Ecto neural progenitor cell (in vitro differentiated cells): ENCODE data around the gene GALNT2.
A peak's percentile ranks its signal among the peaks of the same experiment; 100 is the strongest.

Experiments
- DNase-seq: peaks from one replicate; pipeline ENCODE4 v3.0.0-alpha.2; 2018; ENCODE audit warnings: low spot score

Gene GALNT2

DNA sequence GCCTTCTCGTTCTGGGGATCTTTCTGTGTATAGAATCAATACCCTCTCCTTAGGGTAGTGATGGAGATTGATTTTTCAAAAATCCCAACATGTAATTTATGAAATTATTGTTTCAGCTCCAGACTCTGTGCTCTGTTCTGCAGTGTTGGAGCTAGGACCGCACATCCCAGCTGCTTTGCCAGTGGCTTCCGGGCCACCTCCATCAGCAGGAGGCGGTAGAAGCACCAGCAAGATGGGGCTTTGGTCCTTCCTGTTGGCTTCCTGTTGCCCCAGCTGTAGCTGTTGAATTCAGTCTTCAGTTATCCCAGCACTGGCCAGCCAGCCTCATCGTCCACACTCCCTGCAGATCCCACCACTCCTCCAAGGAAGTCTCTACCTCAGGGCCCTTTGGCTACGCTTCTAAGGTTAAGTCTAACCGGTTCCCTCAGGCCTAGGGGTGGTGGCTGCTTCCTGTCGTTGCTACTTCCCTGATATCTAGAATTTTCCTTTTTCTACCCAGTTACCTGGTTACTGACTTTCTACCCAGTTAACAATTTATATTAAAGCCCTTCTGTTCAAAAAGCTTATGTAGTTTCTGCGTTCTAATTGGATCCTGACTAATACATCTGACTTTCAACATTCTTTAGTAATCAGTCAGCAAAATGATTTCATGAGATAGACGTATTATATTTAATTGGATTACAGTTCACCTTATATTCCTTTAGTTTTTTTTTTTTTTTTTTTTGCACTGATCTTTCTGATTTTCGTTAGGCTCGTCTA lies 24.6 kb downstream of the GALNT2 start:
- no peak for DNase-seq

DNA sequence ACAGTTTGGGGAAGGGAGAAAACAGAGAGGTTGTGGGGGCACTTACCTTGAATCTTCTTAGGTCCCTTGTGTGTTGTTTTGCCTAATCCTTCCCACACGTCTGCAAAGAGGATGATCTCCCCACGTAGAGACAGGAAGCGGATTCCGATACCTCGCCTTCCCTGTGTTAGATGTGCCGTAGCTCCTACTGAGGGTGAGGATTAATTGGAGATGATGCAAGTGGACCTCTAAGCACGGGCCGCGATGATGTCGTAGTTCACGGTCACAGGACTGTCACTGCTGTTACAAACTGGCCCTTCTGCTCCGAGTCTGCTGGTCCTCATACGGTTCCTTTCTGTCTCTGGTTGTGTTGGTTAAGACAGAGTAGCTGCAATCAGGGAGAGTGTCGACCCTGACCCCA lies 27.7 kb downstream of the GALNT2 start:
- no peak for DNase-seq

DNA sequence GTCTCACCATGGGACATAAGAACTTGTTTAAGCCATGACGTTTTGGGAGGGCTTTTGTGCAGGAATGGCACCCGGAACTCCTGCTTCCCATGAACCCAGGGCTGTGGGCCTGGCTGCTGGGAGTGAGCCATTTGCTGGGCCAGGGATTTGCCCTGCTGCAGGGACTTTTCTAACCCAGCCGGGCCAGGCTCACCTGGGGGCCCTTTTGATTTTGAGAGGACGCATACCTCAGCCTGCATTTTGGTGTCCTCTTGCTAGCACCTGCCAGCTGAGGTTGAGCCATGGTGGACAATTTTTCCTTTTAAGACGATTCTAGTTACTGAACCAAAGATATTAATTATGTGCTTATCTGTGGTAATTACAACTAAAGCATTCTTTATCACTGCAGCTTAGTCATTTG lies 28.9 kb downstream of the GALNT2 start:
- DNase-seq, result no peak

GRCh38 chr1:230097370-230097769 lies 30.3 kb downstream of the GALNT2 start:
- no peak for DNase-seq

- no peak for DNase-seq
Measured at GRCh38 chr1:230098723-230099122, 31.7 kb downstream of the GALNT2 start.

DNA sequence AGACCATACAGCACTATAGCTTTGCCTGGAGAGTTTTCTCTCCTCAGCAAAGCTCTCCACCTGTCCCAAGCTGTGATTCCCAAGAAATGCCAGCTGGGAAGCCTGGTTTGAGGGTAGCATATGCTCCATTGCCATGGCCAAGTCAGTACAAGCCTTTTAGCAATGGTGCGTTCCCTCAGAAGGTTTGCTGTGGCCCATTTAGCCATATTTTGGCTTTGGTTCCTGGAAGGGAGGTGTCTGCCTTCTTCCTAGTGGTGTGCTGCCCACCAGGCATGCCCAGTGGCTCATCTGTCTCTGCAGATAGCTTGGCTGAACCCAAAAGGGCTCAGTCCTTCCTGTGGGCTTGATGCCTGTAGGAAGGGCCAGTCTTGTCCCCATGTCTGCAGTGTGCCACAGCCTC lies 32.4 kb downstream of the GALNT2 start:
- no peak for DNase-seq

GRCh38 chr1:230100932-230101331 lies 33.9 kb downstream of the GALNT2 start:
- DNase-seq, result no peak

DNA sequence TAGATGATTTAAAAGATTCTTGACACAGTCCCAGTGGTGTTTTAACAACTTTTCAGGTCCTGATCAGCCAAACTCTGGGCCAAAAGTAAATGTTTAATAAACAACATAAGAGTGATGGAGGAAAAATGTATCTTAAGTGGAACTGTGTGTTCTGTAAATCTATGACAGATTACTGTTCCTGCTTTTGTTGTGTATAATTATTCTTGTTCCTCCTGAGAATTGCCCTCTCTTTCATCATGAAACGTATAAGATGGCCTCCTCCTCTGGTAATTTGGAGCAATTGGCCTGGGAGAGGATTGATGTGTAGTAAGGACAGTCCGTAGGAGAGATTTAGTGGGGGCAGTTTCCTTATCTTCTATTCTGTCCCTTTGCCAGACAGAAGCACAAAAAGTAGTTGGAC lies 34.5 kb downstream of the GALNT2 start:
- no peak for DNase-seq

DNA sequence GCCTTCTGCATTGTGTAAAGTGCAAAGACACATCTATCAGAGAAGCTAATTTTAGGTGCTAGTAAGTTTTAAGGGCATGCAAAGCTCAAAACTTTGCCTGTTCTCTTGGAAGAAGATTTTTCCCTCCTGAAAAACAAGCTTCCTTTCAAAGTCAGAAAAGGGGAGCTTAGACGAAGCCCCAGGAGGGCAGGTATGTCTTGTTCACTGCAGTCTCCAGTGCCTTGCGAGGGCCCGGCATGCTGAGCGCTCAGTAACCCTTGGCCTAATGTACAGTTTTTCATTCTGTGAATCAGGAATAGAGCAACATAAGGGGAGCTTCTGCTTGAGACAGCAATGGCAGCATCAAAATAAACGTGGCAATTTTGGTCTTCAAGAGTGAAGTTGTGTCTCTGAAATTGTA lies 35.0 kb downstream of the GALNT2 start:
- DNase-seq, result no peak

GRCh38 chr1:230102472-230102871 lies 35.4 kb downstream of the GALNT2 start:
- no peak for DNase-seq

DNA sequence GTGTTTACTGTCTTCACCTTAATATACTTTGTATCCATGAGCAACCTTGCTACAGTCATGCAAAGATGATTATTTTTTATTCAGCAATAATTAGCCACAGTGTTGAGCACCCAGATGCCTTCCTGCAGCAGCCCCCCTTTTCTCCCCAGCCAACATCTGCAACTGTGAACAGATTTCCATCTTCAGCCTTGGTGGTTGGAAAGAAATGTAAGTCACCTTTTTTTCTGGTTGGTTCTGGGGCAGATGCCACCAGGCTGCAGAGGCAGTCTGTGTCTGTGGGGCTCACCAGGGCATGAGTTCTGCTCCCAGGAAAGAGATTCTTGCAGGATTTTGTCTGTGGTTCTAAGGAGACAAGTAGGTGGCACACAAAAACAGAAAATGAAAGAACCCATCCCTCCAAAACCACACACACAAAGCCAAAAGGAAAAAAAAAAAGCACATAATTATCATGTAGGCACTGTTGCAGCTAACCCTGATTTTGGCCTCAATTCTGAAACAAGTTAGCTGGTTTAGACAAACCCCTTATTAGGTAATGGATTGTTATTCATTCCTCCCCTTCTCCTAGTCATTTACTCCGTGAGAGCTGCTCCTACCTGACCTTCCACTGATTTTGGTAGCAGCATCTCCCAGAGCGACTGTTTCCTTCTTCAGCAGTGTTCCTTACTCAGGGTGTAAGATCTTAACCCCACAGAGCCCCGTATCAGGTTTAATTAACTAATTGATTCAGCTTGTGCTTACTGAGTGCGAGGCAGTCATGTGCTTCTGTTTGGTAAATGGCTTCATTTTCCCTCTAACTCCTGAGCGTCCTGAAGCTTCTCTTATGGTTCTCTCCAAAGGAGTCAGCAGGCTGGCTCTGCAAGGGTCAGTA lies 36.5 kb downstream of the GALNT2 start:
- no peak for DNase-seq

GRCh38 chr1:230104395-230105244 lies 37.6 kb downstream of the GALNT2 start:
- DNase-seq, result no peak

DNA sequence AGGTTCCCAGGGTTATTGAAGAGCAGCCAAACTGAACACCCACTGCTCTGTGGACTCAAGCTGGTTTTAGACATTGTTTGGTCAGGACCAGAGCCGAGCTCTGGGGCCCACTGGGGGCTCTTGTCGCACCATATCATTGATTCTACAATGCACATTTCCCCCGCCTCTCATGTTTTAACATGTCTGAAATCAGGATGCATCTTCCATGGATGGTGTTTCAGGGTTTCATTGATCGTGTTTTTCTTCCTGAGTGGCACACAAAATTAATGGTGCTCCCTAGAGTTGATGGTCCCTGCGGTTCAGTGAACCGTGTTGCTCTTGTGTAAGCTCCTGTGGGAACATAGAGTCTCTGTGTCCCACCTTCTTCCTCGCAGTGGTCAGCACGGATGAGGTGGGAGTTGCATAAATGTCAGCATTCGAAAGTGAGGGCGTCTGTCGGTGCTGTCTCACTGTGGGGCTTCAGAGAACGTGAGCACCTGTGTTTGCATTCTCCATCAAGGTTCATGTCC lies 38.3 kb downstream of the GALNT2 start:
- DNase-seq, result no peak

- DNase-seq, result no peak
Measured at GRCh38 chr1:230105754-230106625, 39.0 kb downstream of the GALNT2 start.

GRCh38 chr1:230107941-230108340 lies 40.9 kb downstream of the GALNT2 start:
- DNase-seq, result no peak

- DNase-seq, result no peak
Measured at GRCh38 chr1:230108580-230108979, 41.5 kb downstream of the GALNT2 start.

GRCh38 chr1:230109066-230109465 lies 42.0 kb downstream of the GALNT2 start:
- DNase-seq, result no peak

- no peak for DNase-seq
Measured at GRCh38 chr1:230109895-230110667, 43.0 kb downstream of the GALNT2 start.

GRCh38 chr1:230110971-230111370 lies 43.9 kb downstream of the GALNT2 start:
- no peak for DNase-seq

DNA sequence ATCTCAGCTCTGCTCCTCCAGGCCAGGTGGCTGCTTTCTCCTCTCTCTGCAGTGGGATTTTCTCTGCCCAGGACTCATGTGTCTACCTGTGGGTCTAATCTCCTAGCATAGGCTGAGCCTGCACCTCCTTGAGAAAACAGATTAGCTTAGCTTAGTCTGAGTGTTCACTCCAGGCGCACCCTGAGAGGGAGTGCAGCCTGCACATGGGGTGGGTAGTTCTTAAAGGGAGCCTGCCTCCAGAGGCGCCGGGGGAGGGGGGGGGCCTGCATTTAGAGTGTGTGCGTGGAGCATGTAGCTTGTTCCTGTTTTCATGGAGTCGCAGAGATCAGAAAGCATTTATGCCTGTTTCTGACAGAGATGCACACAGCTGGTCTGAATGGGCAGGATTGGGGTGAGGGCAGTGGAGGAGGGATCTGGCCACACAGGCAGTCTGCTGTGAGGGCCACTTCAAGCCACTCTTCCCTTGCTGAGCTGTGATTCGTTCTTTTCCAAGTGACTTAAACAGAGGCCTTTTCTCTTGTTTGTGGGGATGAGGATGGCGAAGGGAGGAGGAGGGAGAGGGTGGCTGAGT lies 45.2 kb downstream of the GALNT2 start:
- DNase-seq, result peak; percentile 69
